Activated CD4-positive, alpha-beta T cell treated with anti-CD3 and anti-CD28 coated beads, Interleukin-2, amount 50 U/mL, for 48 hours (primary cell): Measurements from ENCODE around the gene LSS.
"Not testable (repeated sequence)": the region's sequence is repeated elsewhere in the genome, so short reads cannot be mapped to it uniquely, and the experiment has no call there.

Source experiments
- DNase-seq, 2 experiments: peaks; one replicate each; pipeline ENCODE4 v3.0.0-alpha.2; 2020

The LSS gene

DNA sequence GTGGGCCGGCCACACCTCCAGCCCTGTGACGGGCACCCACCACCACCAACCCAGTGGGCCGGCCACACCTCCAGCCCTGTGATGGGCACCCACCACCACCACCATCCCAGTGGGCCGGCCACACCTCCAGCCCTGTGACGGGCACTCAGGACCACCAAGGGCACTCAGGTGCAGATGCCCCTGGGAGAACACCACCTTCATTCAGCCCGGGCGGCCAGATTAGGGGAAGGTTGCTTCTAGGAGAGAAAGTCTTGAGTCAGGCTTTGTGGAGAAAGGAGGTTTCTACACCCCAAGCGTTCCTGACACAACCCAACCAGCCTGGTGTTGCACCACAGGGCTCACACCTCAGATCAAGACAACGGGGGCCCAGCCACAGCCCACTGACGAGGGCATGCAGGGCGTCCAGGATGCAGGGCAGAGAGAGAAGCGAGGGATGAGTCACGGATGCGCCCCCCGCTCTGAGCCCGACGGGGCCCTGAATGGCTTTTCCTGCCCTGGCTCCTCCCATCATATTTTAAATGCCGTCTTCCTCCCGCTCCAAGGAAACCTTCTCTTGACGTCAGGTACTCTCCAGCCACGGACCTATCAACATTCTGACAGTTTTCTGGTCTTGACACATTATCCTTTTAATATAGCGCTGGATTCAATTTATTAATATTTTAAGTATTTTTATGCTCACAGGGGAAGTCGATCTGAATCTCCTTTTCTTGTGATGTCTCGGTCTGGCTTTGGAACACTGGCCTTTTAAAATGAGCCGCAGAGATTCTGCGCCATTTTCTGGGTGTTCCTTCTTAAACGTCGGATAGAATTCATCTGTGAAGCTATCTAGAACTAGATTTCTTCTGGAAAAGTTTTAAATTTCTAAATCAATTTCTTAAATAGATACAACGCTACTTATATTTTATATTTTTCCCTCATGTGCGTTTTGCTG is 43.7 kb downstream of the LSS start:
- peak; percentile 57 to 63 for DNase-seq

GRCh38 chr21:46183910-46184624 is 44.5 kb downstream of the LSS start, which contains the start of gene SPATC1L:
SPATC1L (minus strand) TSS chr21:46184459; CDS start chr21:46182816, 1,643 bp downstream.
- DNase-seq, result peak; percentile 36 to 46

DNA sequence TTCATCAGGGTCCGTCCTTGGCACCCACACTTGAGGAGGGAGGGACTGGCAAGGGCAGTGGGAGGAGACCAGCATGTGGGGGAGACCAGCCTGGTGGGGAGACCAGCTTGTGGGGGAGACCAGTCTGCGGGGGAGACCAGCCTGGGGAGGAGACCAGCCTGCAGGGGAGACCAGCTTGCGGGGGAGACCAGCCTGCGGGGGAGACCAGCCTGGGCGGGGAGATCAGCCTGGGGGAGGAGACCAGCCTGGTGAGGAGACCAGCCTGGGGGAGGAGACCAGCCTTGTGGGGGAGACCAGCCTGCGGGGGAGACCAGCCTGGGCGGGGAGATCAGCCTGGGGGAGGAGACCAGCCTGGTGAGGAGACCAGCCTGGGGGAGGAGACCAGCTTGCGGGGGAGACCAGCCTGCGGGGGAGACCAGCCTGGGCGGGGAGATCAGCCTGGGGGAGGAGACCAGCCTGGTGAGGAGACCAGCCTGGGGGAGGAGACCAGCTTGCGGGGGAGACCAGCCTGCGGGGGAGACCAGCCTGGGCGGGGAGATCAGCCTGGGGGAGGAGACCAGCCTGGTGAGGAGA is 45.2 kb downstream of the LSS start:
- DNase-seq, result not testable (repeated sequence)

DNA sequence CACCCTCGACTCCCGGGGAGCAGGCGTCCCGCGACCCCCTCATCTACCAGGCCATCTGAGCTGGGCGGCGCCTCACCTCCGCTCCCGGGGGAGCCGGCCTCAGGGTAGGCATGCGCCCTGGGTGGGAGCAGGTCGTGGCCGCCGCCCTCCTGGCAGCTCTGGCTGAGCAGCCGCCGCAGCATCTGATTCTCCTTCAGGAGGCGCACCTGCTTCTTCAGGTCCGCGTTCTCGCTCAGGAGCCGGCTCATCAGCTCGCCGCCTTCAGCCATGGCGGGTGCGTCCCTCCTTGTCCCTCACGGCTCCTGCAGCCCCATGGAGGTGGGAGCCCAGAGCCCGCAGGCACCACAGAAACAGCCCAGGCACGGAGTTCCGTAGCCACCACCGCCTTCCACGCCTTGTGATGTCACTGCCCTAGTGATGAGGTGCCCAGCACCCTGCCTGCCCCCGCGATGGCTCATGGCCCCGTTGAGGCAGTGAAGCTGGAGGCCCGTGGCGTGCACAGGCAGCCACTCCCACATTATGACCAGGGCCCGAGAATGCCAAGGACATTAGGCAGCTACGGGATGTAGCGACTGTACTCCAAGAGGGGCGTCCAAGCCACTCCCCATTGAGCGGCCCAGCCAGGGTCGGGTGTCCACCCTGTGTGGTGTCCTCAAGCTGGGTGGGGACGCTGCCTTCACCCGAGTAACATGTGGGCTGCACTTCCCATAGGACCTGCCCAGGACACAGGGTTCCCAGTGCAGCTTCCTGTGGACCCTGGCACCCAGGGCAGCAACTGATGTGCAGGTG is 45.8 kb downstream of the LSS start:
- no peak for DNase-seq

GRCh38 chr21:46181953-46182547 is 46.5 kb downstream of the LSS start:
- no peak for DNase-seq

GRCh38 chr21:46181436-46181835 is 47.1 kb downstream of the LSS start:
- DNase-seq, result no peak

DNA sequence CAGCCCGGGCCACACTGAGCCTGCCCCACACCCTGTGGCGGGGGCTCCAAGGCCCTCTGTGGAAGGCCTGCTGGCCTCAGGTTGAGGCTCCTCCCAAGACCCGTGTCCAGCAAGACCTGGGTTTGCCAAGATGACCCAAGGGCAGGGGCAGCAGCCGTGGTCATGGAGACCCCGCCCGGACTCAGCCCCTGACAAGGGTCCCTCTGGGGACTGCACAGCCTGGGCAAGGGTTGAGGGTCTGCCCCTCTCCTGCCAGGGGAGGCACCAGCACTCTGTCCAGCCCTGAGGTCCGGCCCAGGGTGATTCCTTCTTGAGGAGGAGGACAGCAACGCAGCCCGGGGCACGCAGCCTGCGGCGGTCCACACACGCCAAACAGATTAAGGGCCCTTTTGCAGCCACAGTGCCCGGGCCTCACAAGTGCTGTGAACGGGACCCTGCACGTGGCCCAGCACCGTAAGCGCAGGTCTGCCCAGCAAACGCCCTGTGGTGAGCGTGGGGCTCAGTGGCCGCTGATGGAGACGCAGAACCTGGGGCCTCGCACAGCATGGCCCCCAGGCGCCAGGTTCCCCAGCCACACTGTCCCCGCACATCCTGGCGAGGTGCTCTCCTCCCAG is 47.7 kb downstream of the LSS start:
- DNase-seq, result no peak

GRCh38 chr21:46180079-46180722 is 48.4 kb downstream of the LSS start:
- DNase-seq, result no peak

GRCh38 chr21:46179708-46180078 is 48.9 kb downstream of the LSS start:
- no peak for DNase-seq

DNA sequence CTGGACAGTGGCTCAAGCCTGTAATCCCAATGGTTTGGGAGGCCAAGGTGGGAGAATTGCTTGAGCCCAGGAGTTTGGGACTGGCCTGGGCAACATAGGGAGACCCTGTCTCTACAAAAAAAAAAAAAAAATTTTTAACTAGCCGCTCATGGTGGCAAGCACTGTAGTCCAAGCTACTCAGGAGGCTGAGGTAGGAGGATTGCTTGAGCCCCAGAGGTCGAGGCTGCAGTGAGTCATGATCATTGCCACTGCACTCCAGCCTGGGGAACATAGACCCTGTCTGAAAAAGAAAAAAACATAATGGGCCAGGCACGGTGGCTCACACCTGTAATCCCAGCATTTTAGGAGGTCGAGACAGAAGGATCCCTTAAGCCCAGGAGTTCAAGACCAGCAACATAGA is 49.6 kb downstream of the LSS start:
- DNase-seq, result no peak

GRCh38 chr21:46176443-46177129 is 52.0 kb downstream of the LSS start:
- DNase-seq, result not testable (repeated sequence)

DNA sequence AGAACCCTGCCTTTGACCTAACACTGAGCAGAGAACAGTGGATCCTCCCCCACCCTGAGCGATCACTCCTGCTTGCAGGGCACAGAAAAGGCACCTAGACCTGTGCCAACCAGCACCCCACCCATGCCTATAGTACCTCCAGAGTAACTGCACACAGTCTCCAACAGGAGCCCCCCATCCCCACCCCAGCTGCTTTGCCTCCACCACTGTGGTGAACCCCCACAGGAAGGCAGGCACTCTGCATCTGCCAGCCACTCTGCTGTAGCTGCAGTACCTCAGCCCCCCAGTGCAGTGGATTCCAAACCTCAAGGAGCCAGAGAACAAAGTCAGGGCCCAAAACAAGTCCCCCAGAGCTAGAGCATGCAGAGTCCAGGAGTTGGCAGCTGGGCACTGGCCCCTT is 55.0 kb downstream of the LSS start:
- DNase-seq, result no peak

GRCh38 chr21:46172863-46173528 is 55.6 kb downstream of the LSS start:
- DNase-seq, result no peak

GRCh38 chr21:46171996-46172862 is 56.3 kb downstream of the LSS start:
- DNase-seq, result no peak

GRCh38 chr21:46171585-46171984 is 57.0 kb downstream of the LSS start:
- no peak for DNase-seq

DNA sequence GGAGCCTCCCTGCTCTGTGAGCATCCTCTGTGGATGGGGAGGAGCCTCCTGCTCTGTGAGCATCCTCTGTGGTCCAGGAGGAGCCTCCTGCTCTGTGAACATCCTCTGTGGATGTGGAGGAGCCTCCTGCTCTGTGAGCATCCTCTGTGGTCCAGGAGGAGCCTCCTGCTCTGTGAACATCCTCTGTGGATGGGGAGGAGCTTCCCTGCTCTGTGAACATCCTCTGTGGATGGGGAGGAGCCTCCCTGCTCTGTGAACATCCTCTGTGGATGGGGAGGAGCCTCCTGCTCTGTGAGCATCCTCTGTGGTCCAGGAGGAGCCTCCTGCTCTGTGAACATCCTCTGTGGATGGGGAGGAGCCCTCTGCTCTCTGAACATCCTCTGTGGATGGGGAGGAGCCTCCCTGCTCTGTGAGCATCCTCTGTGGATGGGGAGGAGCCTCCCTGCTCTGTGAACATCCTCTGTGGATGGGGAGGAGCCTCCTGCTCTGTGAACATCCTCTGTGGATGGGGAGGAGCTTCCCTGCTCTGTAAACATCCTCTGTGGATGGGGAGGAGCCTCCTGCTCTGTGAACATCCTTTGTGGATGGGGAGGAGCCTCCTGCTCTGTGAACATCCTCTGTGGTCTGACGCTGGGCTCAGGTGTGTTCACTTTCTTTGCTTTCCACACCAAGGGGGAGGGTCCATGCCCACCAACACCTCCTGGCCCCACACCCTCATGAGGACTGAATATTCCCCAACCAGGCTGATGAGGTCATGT is 58.0 kb downstream of the LSS start:
- DNase-seq, result not testable (repeated sequence)

DNA sequence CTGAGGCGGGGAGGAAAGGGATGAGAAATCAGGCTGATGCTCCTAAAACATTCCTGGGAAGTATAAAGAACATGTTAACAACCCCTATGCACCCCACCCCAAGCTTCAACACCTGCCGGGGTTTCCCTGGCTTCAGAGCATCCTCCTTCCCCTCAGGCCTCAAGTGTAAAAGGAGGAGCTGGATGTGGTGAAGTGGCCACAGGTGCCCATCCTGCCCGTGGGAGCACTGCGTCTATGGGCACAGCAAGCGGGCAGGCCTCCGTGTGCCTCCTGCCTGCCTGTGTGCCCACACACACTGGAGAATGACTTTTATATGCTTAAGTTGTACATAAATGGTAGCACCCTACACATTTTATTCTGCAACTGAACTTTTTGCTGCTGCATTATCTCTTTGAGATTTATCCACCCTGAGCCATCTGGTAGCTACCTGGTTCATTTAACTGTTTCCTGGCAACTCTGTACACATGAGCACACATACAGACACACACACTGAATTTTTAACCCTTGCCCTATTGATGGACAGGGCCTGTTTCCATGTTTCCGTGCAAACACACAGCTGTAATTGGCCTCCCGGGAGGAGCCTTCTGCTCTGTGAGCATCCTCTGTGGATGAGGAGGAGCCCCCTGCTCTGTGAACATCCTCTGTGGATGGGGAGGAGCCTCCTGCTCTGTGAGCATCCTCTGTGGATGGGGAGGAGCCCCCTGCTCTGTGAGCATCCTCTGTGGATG is 59.8 kb downstream of the LSS start:
- no peak for DNase-seq

- DNase-seq, result no peak
Observed at GRCh38 chr21:46168238-46168637, 60.3 kb downstream of the LSS start.
